DOHH2 (cell line): ENCODE results near the gene ROPN1B.

ENCODE experiments used
- CTCF ChIP-seq: fragments of 200-600 bp; sonication (generic); IDR thresholded peaks from one replicate; pipeline ENCODE4 v1.5.1; 2014; ENCODE audit warnings: antibody characterized with exemption, mild to moderate bottlenecking, low read depth, low read length; ENCODE audit not compliant: poor library complexity, severe bottlenecking
- EZH2phosphoT487 ChIP-seq: fragments of 200-600 bp; sonication (generic); IDR thresholded peaks from 2 replicates; pipeline ENCODE4 v1.6.1; 2017; ENCODE audit warnings: borderline replicate concordance, mild to moderate bottlenecking, antibody characterized with exemption, low read length, moderate library complexity, mixed read lengths

GRCh38 chr3:126014252-126014651, 45.3 kb downstream of the ROPN1B start:
- no peak for TF ChIP-seq CTCF
- TF ChIP-seq EZH2phosphoT487: no peak
